ENCODE results near the gene TGOLN2. TPM values are rescaled to one million over a fixed set of nuclear protein-coding genes. Genes with fewer than 3 reads are reported as not detected.
"Not testable (repeated sequence)": the region's sequence is repeated elsewhere in the genome, so short reads cannot be mapped to it uniquely, and the experiment has no call there.

Gene TGOLN2
- total and polyA plus RNA-seq, 7 donors, result 14.3 to 51.7 (median 36.8) TPM

- TF ChIP-seq CTCF (IDR thresholded peaks at IDR 0.05), result no peak
These were observed 26.1 kb upstream of the TGOLN2 start for GRCh38 chr2:85353876-85354285.

GRCh38 chr2:85347599-85347998, 19.8 kb upstream of the TGOLN2 start:
- TF ChIP-seq CTCF (IDR thresholded peaks at IDR 0.05), result no peak
- intact Hi-C loops (cut with DNase I), result no loop called here
- Histone ChIP-seq H3K27me3 (ENCODE audit: insufficient read depth in 3 of 3, low read length in 2 of 3) (no peaks in the 10 kb centered on the region), H3K4me1 (peaks cover 7% of the 10 kb centered on the region), H3K27ac (no peak overlapping the region), H3K4me3 (no peak overlapping the region), H3K9me3 (no peaks in the 10 kb centered on the region), H3K36me3 (ENCODE audit: insufficient read depth in 1 of 2, low read depth in 1 of 2) (peaks cover 14 to 94% of the 10 kb centered on the region in 2 donors)
- DNase-seq, result no peak
- ATAC-seq, result no peak
- WGBS, 3 donors, result 92 to 95% (median 94%) methylated on average over 3 of the region's 3 CpGs

More at GRCh38 chr2:85353876-85354285, 26.1 kb upstream of the TGOLN2 start:
- DNase-seq (peak; percentile 77 to 92), ATAC-seq (peak; percentile 71 to 86 (median 80))
- H3K9me3 ChIP-seq, result no peaks in the 10 kb centered on the region
- H3K36me3 ChIP-seq (ENCODE audit: insufficient read depth in 1 of 2, low read depth in 1 of 2), result peaks cover 2 to 59% of the 10 kb centered on the region in 2 donors
- H3K27ac ChIP-seq, result peak overlapping the region; percentile 90
- H3K4me3 ChIP-seq, result peak overlapping the region; percentile 83
- 1 to 5% (median 3%) methylated on average over 16 of the region's 16 CpGs for WGBS, 3 donors
- intact Hi-C loops (cut with DNase I), result no loop called here
- H3K27me3 ChIP-seq (ENCODE audit: insufficient read depth in 3 of 3, low read length in 2 of 3), result no peaks in the 10 kb centered on the region
- H3K4me1 ChIP-seq, result peaks cover 42% of the 10 kb centered on the region

- no peak for TF ChIP-seq CTCF (IDR thresholded peaks at IDR 0.05)
- H3K4me1 ChIP-seq, result peaks cover 5% of the 10 kb centered on the region
- WGBS, 3 donors, result 68 to 79% (median 71%) methylated on average over 14 of the region's 14 CpGs
- H3K9me3 ChIP-seq, result no peaks in the 10 kb centered on the region
- H3K27ac ChIP-seq, result no peak overlapping the region
- intact Hi-C loops (cut with DNase I), result no loop called here
- ATAC-seq, result no peak
- no peak overlapping the region for H3K4me3 ChIP-seq
- DNase-seq, result no peak
- H3K27me3 ChIP-seq (ENCODE audit: insufficient read depth in 3 of 3, low read length in 2 of 3), result no peaks in the 10 kb centered on the region
- peaks cover 12 to 84% of the 10 kb centered on the region in 2 donors for H3K36me3 ChIP-seq (ENCODE audit: insufficient read depth in 1 of 2, low read depth in 1 of 2)
These were observed 16.7 kb upstream of the TGOLN2 start for GRCh38 chr2:85344356-85344954.

GRCh38 chr2:85343207-85343895, 15.6 kb upstream of the TGOLN2 start:
- H3K4me3 ChIP-seq; H3K27me3 ChIP-seq (ENCODE audit: insufficient read depth in 3 of 3, low read length in 2 of 3); DNase-seq; H3K4me1 ChIP-seq; H3K9me3 ChIP-seq; H3K27ac ChIP-seq: not testable (repeated sequence)
- peaks cover 12 to 73% of the 10 kb centered on the region in 2 donors for H3K36me3 ChIP-seq (ENCODE audit: insufficient read depth in 1 of 2, low read depth in 1 of 2)
- intact Hi-C loops (cut with DNase I), result loop anchor here in 1 of 2 donors (1.0 kb wide), 1 partner anchor 28 kb away; no protein-coding TSS in a partner anchor
- WGBS, 3 donors, result 89 to 92% (median 91%) methylated on average over 8 to 10 of the region's 10 CpGs
- peak in 2 of 4 donors; percentile 6 for ATAC-seq

GRCh38 chr2:85342156-85342555, 14.4 kb upstream of the TGOLN2 start:
- DNase-seq (no peak), ATAC-seq (no peak)
- Histone ChIP-seq H3K4me3 (no peak overlapping the region), H3K27me3 (ENCODE audit: insufficient read depth in 3 of 3, low read length in 2 of 3) (no peaks in the 10 kb centered on the region), H3K4me1 (peaks cover 5% of the 10 kb centered on the region), H3K9me3 (no peaks in the 10 kb centered on the region), H3K36me3 (ENCODE audit: insufficient read depth in 1 of 2, low read depth in 1 of 2) (peaks cover 12 to 61% of the 10 kb centered on the region in 2 donors), H3K27ac (no peak overlapping the region)
- TF ChIP-seq CTCF (IDR thresholded peaks at IDR 0.05), result no peak
- intact Hi-C loops (cut with DNase I), result no loop called here
- 78 to 91% (median 79%) methylated on average over 3 of the region's 3 CpGs for whole genome bisulfite sequencing, 3 donors

All from psoas muscle (tissue), 8 donors.